Tibial nerve (tissue), 4 donors: ENCODE results near the gene TIPRL.

Experiments used
- EP300 ChIP-seq, 2 donors: sonication (generic); formaldehyde crosslinking; IDR thresholded peaks; one replicate each; pipeline ENCODE4 v1.6.1; 2017; ENCODE audit warnings: antibody characterized with exemption in 2 of 2, mild to moderate bottlenecking in 1 of 2
- POLR2A ChIP-seq, 2 donors: fragments of 450-650 bp; IDR thresholded peaks; one replicate each; pipeline ENCODE4 v1.6.1; 2017; ENCODE audit warnings: antibody characterized with exemption in 2 of 2, mild to moderate bottlenecking in 2 of 2, moderate library complexity in 2 of 2
- TF ChIP-seq, protein P1 (sequence below), 5 experiments: fragments of 200-600 bp in 3 of 5; fragments of 450-650 bp in 2 of 5; sonication (generic) in 3 of 5; IDR thresholded peaks; one replicate each; pipeline ENCODE4 v1.5.1; 2016 to 2019; ENCODE audit warnings: antibody characterized with exemption in 5 of 5, mild to moderate bottlenecking in 3 of 5, moderate library complexity in 2 of 5

- TF ChIP-seq, protein P1, sequence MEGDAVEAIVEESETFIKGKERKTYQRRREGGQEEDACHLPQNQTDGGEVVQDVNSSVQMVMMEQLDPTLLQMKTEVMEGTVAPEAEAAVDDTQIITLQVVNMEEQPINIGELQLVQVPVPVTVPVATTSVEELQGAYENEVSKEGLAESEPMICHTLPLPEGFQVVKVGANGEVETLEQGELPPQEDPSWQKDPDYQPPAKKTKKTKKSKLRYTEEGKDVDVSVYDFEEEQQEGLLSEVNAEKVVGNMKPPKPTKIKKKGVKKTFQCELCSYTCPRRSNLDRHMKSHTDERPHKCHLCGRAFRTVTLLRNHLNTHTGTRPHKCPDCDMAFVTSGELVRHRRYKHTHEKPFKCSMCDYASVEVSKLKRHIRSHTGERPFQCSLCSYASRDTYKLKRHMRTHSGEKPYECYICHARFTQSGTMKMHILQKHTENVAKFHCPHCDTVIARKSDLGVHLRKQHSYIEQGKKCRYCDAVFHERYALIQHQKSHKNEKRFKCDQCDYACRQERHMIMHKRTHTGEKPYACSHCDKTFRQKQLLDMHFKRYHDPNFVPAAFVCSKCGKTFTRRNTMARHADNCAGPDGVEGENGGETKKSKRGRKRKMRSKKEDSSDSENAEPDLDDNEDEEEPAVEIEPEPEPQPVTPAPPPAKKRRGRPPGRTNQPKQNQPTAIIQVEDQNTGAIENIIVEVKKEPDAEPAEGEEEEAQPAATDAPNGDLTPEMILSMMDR (IDR thresholded peaks at IDR 0.05), result no peak
- TF ChIP-seq EP300 (IDR thresholded peaks at IDR 0.05) (no peak), POLR2A (IDR thresholded peaks at IDR 0.05) (no peak)
Observed at GRCh38 chr1:168134132-168134531, 44.6 kb upstream of the TIPRL start.
